K562 (cell line): Measurements from ENCODE around the gene TMC8. TPM values are rescaled to one million over a fixed set of nuclear protein-coding genes. Genes with fewer than 3 reads are reported as not detected.

Experiments used
- ATAC-seq: fragments of 200-7000 bp; cut with Tn5 transposase; 3 replicates; pipeline ENCODE4 v1.9.1; 2020; ENCODE audit warnings: moderate library complexity
- BruUV-seq: library from RNA; stranded (reverse); fragments of 400-500 nt; replicated peaks from 2 replicates; lab custom pipeline; 2021; lab: Mats Ljungman, UMichigan
- CTCF ChIA-PET: fragments of 300-600 bp; formaldehyde crosslinking; extraction: SDS; loops from one replicate; lab custom pipeline; 2021; ENCODE audit warnings: low intra/inter-chr PET ratio; lab: Yijun Ruan, JAX
- POLR2A ChIA-PET: fragments of 300-600, 350-650 bp; sonication (Branson Sonifier 250); formaldehyde crosslinking; extraction: SDS; loops from one replicate; lab custom pipeline; 2021; ENCODE audit warnings: antibody characterized with exemption, inconsistent platforms; lab: Yijun Ruan, JAX
- DNase-seq, 4 experiments: peaks; one replicate each; pipeline versions ENCODE4 v3.0.0 to v3.0.0-alpha.2; 2011 to 2018; ENCODE audit warnings: low spot score in 3 of 4, mixed read lengths in 3 of 4; ENCODE audit errors: extremely low read depth in 1 of 4
- FAIRE-seq: peaks from 2 replicates; lab custom pipeline; 2011; peaks lifted over from hg19 to GRCh38; lab: Jason Lieb, UNC
- H2AFZ ChIP-seq: 2 replicates; pipeline ENCODE4 v1.6.0; 2011; ENCODE audit warnings: low read depth, low read length, control low read depth, inconsistent platforms
- H3K27ac ChIP-seq: fragments of 200-600 bp; 3 replicates; pipeline ENCODE4 v1.8.0; 2011; ENCODE audit warnings: low read depth, mild to moderate bottlenecking, control low read depth, inconsistent platforms, low read length, moderate library complexity, mixed read lengths; ENCODE audit errors: extremely low read depth
- H3K27me3 ChIP-seq, 2 experiments: fragments of 300-600 bp in 1 of 2; 2 replicates in 1 of 2; 3 replicates in 1 of 2; pipeline versions ENCODE4 v1.6.0 to v1.8.0; 2011; ENCODE audit warnings: inconsistent platforms in 2 of 2, low read length in 2 of 2, mild to moderate bottlenecking in 1 of 2, mixed read lengths in 1 of 2, moderate library complexity in 1 of 2; ENCODE audit not compliant: control insufficient read depth in 2 of 2, insufficient read depth in 2 of 2
- H3K36me3 ChIP-seq: fragments of 300-600 bp; 3 replicates; pipeline ENCODE4 v1.8.0; 2011; ENCODE audit warnings: mild to moderate bottlenecking, low read length, inconsistent platforms; ENCODE audit not compliant: control insufficient read depth, insufficient read depth
- H3K4me1 ChIP-seq, 2 experiments: fragments of 200-600 bp in 1 of 2; replicated peaks in 1 of 2; 2 replicates in 1 of 2; 3 replicates in 1 of 2; pipeline versions ENCODE4 v1.5.1 to v1.8.0; 2011; ENCODE audit warnings: inconsistent platforms in 2 of 2, low read length in 2 of 2, mild to moderate bottlenecking in 1 of 2, mixed read lengths in 1 of 2, moderate library complexity in 1 of 2; ENCODE audit not compliant: control insufficient read depth in 2 of 2, insufficient read depth in 2 of 2
- H3K4me2 ChIP-seq: 2 replicates; pipeline ENCODE4 v1.6.1; 2011; ENCODE audit warnings: low read length, control low read depth, inconsistent platforms, mixed read lengths; ENCODE audit not compliant: insufficient read depth
- H3K4me3 ChIP-seq: fragments of 200-600 bp; sonication (generic), shearing (Covaris generic); 2 replicates; pipeline ENCODE4 v1.5.1; 2016; ENCODE audit warnings: control low read depth, inconsistent platforms
- H3K79me2 ChIP-seq: fragments of 200-600 bp; 3 replicates; pipeline ENCODE4 v1.8.0; 2011; ENCODE audit warnings: low read length, inconsistent platforms; ENCODE audit not compliant: control insufficient read depth, insufficient read depth
- H3K9ac ChIP-seq, 2 experiments: 2 replicates each; pipeline versions ENCODE4 v1.6.0 to v1.6.1; 2011; ENCODE audit warnings: low read depth in 2 of 2, low read length in 2 of 2, control low read depth in 1 of 2, inconsistent platforms in 1 of 2, mild to moderate bottlenecking in 1 of 2, mixed read lengths in 1 of 2; ENCODE audit not compliant: insufficient read depth in 1 of 2
- H3K9me1 ChIP-seq: one replicate; pipeline ENCODE4 v1.6.0; 2011; ENCODE audit warnings: inconsistent platforms, mild to moderate bottlenecking, low read length, moderate library complexity; ENCODE audit not compliant: control insufficient read depth, insufficient read depth
- H3K9me3 ChIP-seq: replicated peaks from 2 replicates; pipeline ENCODE4 v1.5.1; 2011; ENCODE audit warnings: low read depth, low read length, inconsistent platforms; ENCODE audit not compliant: control insufficient read depth, insufficient read depth
- H4K20me1 ChIP-seq: replicated peaks from 2 replicates; pipeline ENCODE4 v1.6.1; 2011; ENCODE audit warnings: low read length, inconsistent platforms, mixed read lengths; ENCODE audit not compliant: control insufficient read depth, insufficient read depth
- ADNP ChIP-seq: fragments of 200-800 bp; sonication (Bioruptor generic); IDR thresholded peaks from 2 replicates; pipeline ENCODE4 v1.6.1; 2016; ENCODE audit warnings: missing genetic modification characterization, missing compliant biosample characterization
- BCOR ChIP-seq: fragments of 450-650 bp; IDR thresholded peaks from 2 replicates; pipeline ENCODE4 v1.6.1; 2016
- CBX1 ChIP-seq: sonication (generic); IDR thresholded peaks from 2 replicates; pipeline ENCODE4 v1.6.1; 2016; ENCODE audit warnings: antibody characterized with exemption, low read depth, mild to moderate bottlenecking
- ETV5 ChIP-seq: sonication (generic); formaldehyde crosslinking; IDR thresholded peaks from 2 replicates; pipeline ENCODE4 v1.4.0; 2020; ENCODE audit warnings: low read depth, mild to moderate bottlenecking, missing genetic modification reagents
- FOXP1 ChIP-seq: sonication (generic); formaldehyde crosslinking; IDR thresholded peaks from 2 replicates; pipeline ENCODE4 v1.8.0; 2022; ENCODE audit warnings: mild to moderate bottlenecking, missing genetic modification reagents
- GATA2 ChIP-seq: sonication (generic); formaldehyde crosslinking; IDR thresholded peaks from 2 replicates; pipeline ENCODE4 v1.4.0; 2020; ENCODE audit warnings: mild to moderate bottlenecking, missing genetic modification reagents
- MIER1 ChIP-seq: fragments of 450-650 bp; IDR thresholded peaks from 2 replicates; pipeline ENCODE4 v1.6.1; 2016; ENCODE audit warnings: antibody characterized with exemption, mild to moderate bottlenecking, low read depth
- MTA3 ChIP-seq: fragments of 450-650 bp; formaldehyde crosslinking; IDR thresholded peaks from 2 replicates; pipeline ENCODE4 v1.6.1; 2017; ENCODE audit warnings: mild to moderate bottlenecking, borderline replicate concordance
- PKNOX1 ChIP-seq: fragments of 450-650 bp; IDR thresholded peaks from 2 replicates; pipeline ENCODE4 v1.6.1; 2016
- RBM25 ChIP-seq: fragments of 200-400 bp; formaldehyde crosslinking; IDR thresholded peaks from 2 replicates; pipeline ENCODE4 v1.6.1; 2018; ENCODE audit warnings: low read length, low read depth, moderate library complexity; ENCODE audit not compliant: severe bottlenecking
- SETDB1 ChIP-seq: IDR thresholded peaks from one replicate; pipeline ENCODE4 v1.6.1; 2012; ENCODE audit warnings: low read length, control low read depth, inconsistent platforms
- SMARCA5 ChIP-seq: fragments of 450-650 bp; IDR thresholded peaks from 2 replicates; pipeline ENCODE4 v1.6.1; 2016
- TEAD1 ChIP-seq, 2 experiments: fragments of 450-650 bp in 1 of 2; sonication (generic) in 1 of 2; formaldehyde crosslinking; IDR thresholded peaks; 2 replicates each; pipeline versions ENCODE4 v1.4.0 to v1.8.0; 2020 to 2022; ENCODE audit warnings: mild to moderate bottlenecking in 2 of 2, missing genetic modification reagents in 1 of 2
- TFAM ChIP-seq: fragments of 250-450 bp; sonication (Bioruptor Pico); conservative IDR thresholded peaks from 2 replicates; pipeline ENCODE4 v1.5.0; 2021; ENCODE audit warnings: mild to moderate bottlenecking, moderate library complexity
- TOE1 ChIP-seq, 2 experiments: fragments of 450-650 bp in 1 of 2; sonication (generic) in 1 of 2; formaldehyde crosslinking in 1 of 2; IDR thresholded peaks; 2 replicates each; pipeline versions ENCODE4 v1.7.1 to v1.8.0; 2016 to 2022; ENCODE audit warnings: borderline replicate concordance in 2 of 2, mild to moderate bottlenecking in 2 of 2, antibody characterized with exemption in 1 of 2, inconsistent platforms in 1 of 2, low read depth in 1 of 2, missing genetic modification reagents in 1 of 2, moderate library complexity in 1 of 2
- ZNF121 ChIP-seq: sonication (generic); formaldehyde crosslinking; conservative IDR thresholded peaks from 2 replicates; pipeline ENCODE4 v1.8.0; 2022; ENCODE audit warnings: missing genetic modification reagents
- ZNF133 ChIP-seq: fragments of 250-450 bp; sonication (Bioruptor Pico); IDR thresholded peaks from 2 replicates; pipeline ENCODE4 v1.4.0; 2020; ENCODE audit warnings: mild to moderate bottlenecking
- ZNF274 ChIP-seq: IDR thresholded peaks from 2 replicates; pipeline ENCODE4 v1.6.1; 2011; ENCODE audit warnings: low read depth, mild to moderate bottlenecking, low read length, moderate library complexity, borderline replicate concordance
- WGBS: fragments of 100-300 bp; shearing (Covaris generic); methylation state at CpG from one replicate; pipeline ENCODE4 v1.1.6; 2016; ENCODE audit warnings: low coverage, mixed read lengths; ENCODE audit not compliant: insufficient coverage; ENCODE audit errors: missing lambda C conversion rate; 5-methylcytosine and 5-hydroxymethylcytosine counted together
- in situ Hi-C: fragments of 300-500 bp; cut with MboI; formaldehyde crosslinking; loops from 4 replicates; pipeline ENCODE4 v1.15.0; 2018; ENCODE audit warnings: inconsistent platforms, mixed read lengths
- intact Hi-C: fragments of 100-400 bp; cut with micrococcal nuclease; formaldehyde crosslinking; loops from 2 replicates; pipeline ENCODE4 v1.14.2; 2022
- polyA plus RNA-seq, 8 experiments: library from polyadenylated mRNA; depleted of rRNA in 4 of 8; stranded (reverse) in 5 of 8; unstranded in 3 of 8; fragments of >200 nt; fragmentation: Nextera tagmentation in 2 of 8; fragmentation: Illumina TruSeq in 1 of 8; extraction: Ambion mirVana in 2 of 8; extraction: Trizol in 1 of 8; gene quantifications; 2 replicates each; pipeline versions ENCODE4 v1.2.1 to v1.2.3, GENCODE V29; 2011 to 2014; ENCODE audit warnings: inconsistent platforms in 1 of 8, missing spikeins in 1 of 8
- total RNA-seq, 7 experiments: library from RNA; depleted of rRNA in 6 of 7; stranded (reverse); fragments of >200 nt in 6 of 7; fragmentation: Illumina TruSeq in 2 of 7; extraction: Trizol in 2 of 7; gene quantifications; 2 replicates each; pipeline versions ENCODE4 v1.2.1 to v1.2.3, GENCODE V29; 2011 to 2021; ENCODE audit warnings: low replicate concordance in 1 of 7

TMC8 gene
- total and polyA plus RNA-seq, 9 of the 15 experiments (the other 6 are each of a cell fraction or from before 2014, with no cell fraction given) = 0.13 to 10.9 (median 2.8) TPM

- CTCF ChIA-PET = no interaction called here
- H3K36me3 ChIP-seq = no peaks in the 10 kb centered on the region
- H3K9me3 ChIP-seq = no peaks in the 10 kb centered on the region
- intact Hi-C loops (loop anchor here (1.0 kb wide), 1 partner anchor 18 kb away; no protein-coding TSS in a partner anchor), in situ Hi-C loops (no loop called here)
- no peak for FAIRE-seq
- H3K27me3 ChIP-seq = no peaks in the 10 kb centered on the region
- POLR2A ChIA-PET = interaction anchor here (0.7 to 0.9 kb wide), 2 partner anchors 11 to 593 kb away, joined by 3 read pairs; no protein-coding TSS in a partner anchor
- no peak for ATAC-seq
- WGBS = 29% methylated on average over 7 of the region's 7 CpGs
- peaks cover 25% of the 10 kb centered on the region for H3K79me2 ChIP-seq
- peak overlapping the region; percentile 38 for H3K4me3 ChIP-seq
- H3K9me1 ChIP-seq = peaks cover 2% of the 10 kb centered on the region
- H2AFZ ChIP-seq = peak overlapping the region; percentile 60
- peak overlapping the region; percentile 72 to 88 for H3K9ac ChIP-seq
- peak overlapping the region; percentile 85 for H3K27ac ChIP-seq
- H3K4me2 ChIP-seq = peak overlapping the region; percentile 89
- BruUV-seq = no TSS peak
- H4K20me1 ChIP-seq = no peaks in the 10 kb centered on the region
- DNase-seq = peak in 1 of 4 experiments; percentile 27
- peaks cover 52 to 93% of the 10 kb centered on the region in 2 experiments for H3K4me1 ChIP-seq
- TF ChIP-seq PKNOX1 (no peak), RBM25 (peak; percentile 98), SETDB1 (no peak), BCOR (peak; percentile 100), SMARCA5 (peak; percentile 100), GATA2 (CRISPR knock-in tag) (0 out of 2 replicates have a peak, but pooled peaks have one; percentile 32), ADNP (tag) (peak; percentile 98), CBX1 (peak; percentile 96), ETV5 (CRISPR knock-in tag) (no peak), ZNF274 (no peak), TFAM (no peak), ZNF121 (CRISPR knock-in tag) (peak; percentile 56), MIER1 (peak; percentile 57; the same call in 1 of the 2 replicates), MTA3 (0 out of 2 replicates have a peak, but pooled peaks have one; percentile 13), TOE1 (IDR thresholded peaks at IDR 0.05; ENCODE audit: borderline replicate concordance) (0 out of 2 replicates have a peak, but pooled peaks have one; percentile 22), TOE1 (CRISPR knock-in tag; IDR thresholded peaks at IDR 0.05; ENCODE audit: borderline replicate concordance, low read depth) (no peak), FOXP1 (0 out of 2 replicates have a peak, but pooled peaks have one; percentile 7), TEAD1 (CRISPR knock-in tag; IDR thresholded peaks at IDR 0.05) (0 out of 4 replicates have a peak, but pooled peaks of 1 of the 2 experiments have one; percentile 16), ZNF133 (CRISPR knock-in tag) (no peak)
Measured at GRCh38 chr17:78146471-78146869, 15.9 kb downstream of the TMC8 start.
